ENCODE results near the gene SPSB1.

GRCh38 chr1:9253453-9254105, 39.1 kb upstream of the SPSB1 start:
- TF ChIP-seq YY1 (IDR thresholded peaks at IDR 0.05; ENCODE audit: insufficient read depth, insufficient read length) (no peak), ZNF274 (IDR thresholded peaks at IDR 0.05; ENCODE audit: low read depth, low read length) (no peak)

Data from NT2/D1 (cell line).